Trophoblast cell (in vitro differentiated cells and primary cell): ENCODE data around the gene NOBOX. TPM values are rescaled to one million over a fixed set of nuclear protein-coding genes. Genes with fewer than 3 reads are reported as not detected.

Experiments used
- DNase-seq, 2 donors: peaks; one replicate each; pipeline ENCODE4 v3.0.0-alpha.2; 2016
- H2AFZ ChIP-seq: 2 replicates; pipeline ENCODE4 v1.6.1; 2013; ENCODE audit warnings: low read length, moderate library complexity, mild to moderate bottlenecking; ENCODE audit not compliant: insufficient read depth, poor library complexity
- H2AK5ac ChIP-seq: 2 replicates; pipeline ENCODE4 v1.6.1; 2013; ENCODE audit warnings: mild to moderate bottlenecking, low read length
- H2BK120ac ChIP-seq: 2 replicates; pipeline ENCODE4 v1.6.1; 2013; ENCODE audit warnings: low read length, mild to moderate bottlenecking, moderate library complexity; ENCODE audit not compliant: insufficient read depth, poor library complexity
- H2BK12ac ChIP-seq: 2 replicates; pipeline ENCODE4 v1.6.1; 2013; ENCODE audit warnings: mild to moderate bottlenecking, low read length, moderate library complexity
- H2BK5ac ChIP-seq: 2 replicates; pipeline ENCODE4 v1.6.1; 2013; ENCODE audit warnings: low read length, low read depth, moderate library complexity, mild to moderate bottlenecking; ENCODE audit not compliant: poor library complexity
- H3K14ac ChIP-seq: 2 replicates; pipeline ENCODE4 v1.6.1; 2013; ENCODE audit warnings: mild to moderate bottlenecking, low read length
- H3K18ac ChIP-seq: 2 replicates; pipeline ENCODE4 v1.6.1; 2013; ENCODE audit warnings: mild to moderate bottlenecking, low read length
- H3K23ac ChIP-seq: 2 replicates; pipeline ENCODE4 v1.6.1; 2013; ENCODE audit warnings: low read length
- H3K27ac ChIP-seq: 2 replicates; pipeline ENCODE4 v1.5.1; 2013; ENCODE audit warnings: low read depth, mild to moderate bottlenecking, inconsistent platforms, low read length, moderate library complexity
- H3K27me3 ChIP-seq: 2 replicates; pipeline ENCODE4 v1.6.1; 2013; ENCODE audit warnings: inconsistent platforms, mild to moderate bottlenecking, low read length, moderate library complexity; ENCODE audit not compliant: insufficient read depth
- H3K36me3 ChIP-seq, 2 experiments: 1 replicate in 1 of 2; 2 replicates in 1 of 2; pipeline ENCODE4 v1.6.1; 2013; ENCODE audit warnings: low read length in 2 of 2, mild to moderate bottlenecking in 2 of 2, moderate library complexity in 1 of 2; ENCODE audit not compliant: insufficient read depth in 2 of 2, control insufficient read depth in 1 of 2
- H3K4ac ChIP-seq: 2 replicates; pipeline ENCODE4 v1.6.1; 2013; ENCODE audit warnings: low read depth, mild to moderate bottlenecking, low read length, moderate library complexity
- H3K4me1 ChIP-seq, 2 experiments: 1 replicate in 1 of 2; 2 replicates in 1 of 2; pipeline ENCODE4 v1.6.1; 2013; ENCODE audit warnings: low read length in 2 of 2, mild to moderate bottlenecking in 2 of 2, moderate library complexity in 1 of 2; ENCODE audit not compliant: insufficient read depth in 2 of 2, control insufficient read depth in 1 of 2
- H3K4me2 ChIP-seq: 2 replicates; pipeline ENCODE4 v1.6.1; 2013; ENCODE audit warnings: inconsistent platforms, mild to moderate bottlenecking, low read length, moderate library complexity
- H3K4me3 ChIP-seq: 2 replicates; pipeline ENCODE4 v1.5.1; 2013; ENCODE audit warnings: mild to moderate bottlenecking, low read depth, low read length, inconsistent platforms
- H3K79me1 ChIP-seq: one replicate; pipeline ENCODE4 v1.6.1; 2013; ENCODE audit warnings: low read length
- H3K79me2 ChIP-seq: 2 replicates; pipeline ENCODE4 v1.6.1; 2013; ENCODE audit warnings: low read length, mild to moderate bottlenecking; ENCODE audit not compliant: control insufficient read depth, insufficient read depth, poor library complexity
- H3K9ac ChIP-seq: 2 replicates; pipeline ENCODE4 v1.6.1; 2013; ENCODE audit warnings: mild to moderate bottlenecking, low read length
- H3K9me3 ChIP-seq: 2 replicates; pipeline ENCODE4 v1.6.1; 2013; ENCODE audit warnings: low read depth, mild to moderate bottlenecking, control low read depth, inconsistent platforms, low read length; ENCODE audit not compliant: insufficient read depth
- H4K12ac ChIP-seq: 2 replicates; pipeline ENCODE4 v1.6.1; 2013; ENCODE audit warnings: low read depth, mild to moderate bottlenecking, low read length, moderate library complexity
- H4K8ac ChIP-seq: 2 replicates; pipeline ENCODE4 v1.6.1; 2013; ENCODE audit warnings: low read depth, mild to moderate bottlenecking, low read length, moderate library complexity
- H4K91ac ChIP-seq: one replicate; pipeline ENCODE4 v1.6.1; 2013; ENCODE audit warnings: low read depth, mild to moderate bottlenecking, low read length, moderate library complexity
- WGBS: extraction: QIAGEN DNeasy Blood & Tissue Kit; methylation state at CpG from one replicate; pipeline ENCODE4 v1.1.7; 2013; ENCODE audit warnings: missing lambda C conversion rate; ENCODE audit not compliant: insufficient read length, insufficient coverage; ENCODE audit errors: extremely low coverage; 5-methylcytosine and 5-hydroxymethylcytosine counted together
- polyA plus RNA-seq: library from polyadenylated mRNA; stranded (reverse); fragments of 200-250 nt; gene quantifications from 2 replicates; pipeline ENCODE4 v1.2.3, GENCODE V29; 2013

The NOBOX gene
- polyA plus RNA-seq: not detected in 2 replicates

DNA sequence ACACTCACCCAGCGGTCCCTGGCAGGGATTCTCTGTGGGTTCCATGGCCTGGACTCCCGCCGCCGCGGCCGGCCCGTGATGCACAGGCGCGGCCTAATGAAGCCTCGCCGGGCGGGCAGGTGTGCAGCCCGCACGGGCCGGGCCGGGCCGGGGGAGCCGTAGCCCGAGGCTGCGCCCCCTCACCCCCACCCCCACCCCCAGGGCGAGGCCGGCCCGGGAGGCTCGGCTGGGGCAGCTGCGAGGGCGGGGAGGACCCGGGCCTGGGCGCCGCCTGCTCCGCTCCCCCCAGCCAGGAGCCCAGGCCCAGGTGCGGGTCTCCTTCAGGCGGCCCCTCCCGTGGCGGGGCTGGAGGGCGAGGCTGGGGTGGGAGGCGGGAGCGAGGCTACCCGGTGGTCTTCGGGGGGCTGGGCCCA lies at the start of gene NOBOX:
TSS of gene NOBOX (minus strand) at position 45 of the 413 bp plus-strand sequence.
- no peak within 1 kb of the TSS for H3K4me2 ChIP-seq
- no peak within 1 kb of the TSS for H3K4ac ChIP-seq
- no peaks in the 10 kb centered on the region for H3K27me3 ChIP-seq
- H3K9ac ChIP-seq: no peak within 1 kb of the TSS
- H2AFZ ChIP-seq: no peak within 1 kb of the TSS
- no CpG with 5 or more reads among the region's 39 CpGs for WGBS
- no peak within 1 kb of the TSS for H2AK5ac ChIP-seq
- no peak within 1 kb of the TSS for H2BK12ac ChIP-seq
- no peak within 1 kb of the TSS for H3K14ac ChIP-seq
- H3K79me1 ChIP-seq: no peaks in the 10 kb centered on the region
- no peak within 1 kb of the TSS for H4K12ac ChIP-seq
- H3K36me3 ChIP-seq: no peaks in the 10 kb centered on the region
- H2BK5ac ChIP-seq: no peak within 1 kb of the TSS
- H3K18ac ChIP-seq: no peak within 1 kb of the TSS
- DNase-seq: no peak
- H3K79me2 ChIP-seq: no peaks in the 10 kb centered on the region
- H2BK120ac ChIP-seq: no peak within 1 kb of the TSS
- H3K4me1 ChIP-seq: no peaks in the 10 kb centered on the region
- no peak within 1 kb of the TSS for H3K23ac ChIP-seq
- H4K91ac ChIP-seq: no peak within 1 kb of the TSS
- H3K27ac ChIP-seq: no peak within 1 kb of the TSS
- peaks cover 4% of the 10 kb centered on the region for H3K9me3 ChIP-seq
- no peak within 1 kb of the TSS for H3K4me3 ChIP-seq
- no peak within 1 kb of the TSS for H4K8ac ChIP-seq

DNA sequence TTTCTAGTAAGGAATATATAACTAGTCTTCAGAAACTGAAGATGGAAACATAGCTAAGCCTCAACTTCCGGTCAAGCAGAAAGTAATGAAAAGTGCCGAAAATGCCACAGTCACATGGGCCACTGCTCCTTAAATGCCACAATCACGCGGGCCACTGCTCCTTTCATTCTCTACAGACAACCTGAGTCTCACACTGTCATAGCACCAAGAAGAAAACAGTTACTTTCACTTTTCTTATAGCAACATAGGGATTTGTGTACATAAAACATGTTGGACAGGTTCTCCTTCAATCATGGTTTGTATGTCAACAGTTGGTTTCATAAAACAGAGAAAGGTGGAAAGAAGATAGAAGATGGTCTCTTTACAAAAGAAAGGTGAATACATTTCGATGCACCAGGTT lies 48.6 kb upstream of the NOBOX start:
- H3K4me1 ChIP-seq: no peaks in the 10 kb centered on the region
- no peaks in the 10 kb centered on the region for H3K79me2 ChIP-seq
- no peak overlapping the region for H3K18ac ChIP-seq
- no peak overlapping the region for H4K8ac ChIP-seq
- H3K14ac ChIP-seq: no peak overlapping the region
- H3K9me3 ChIP-seq: no peaks in the 10 kb centered on the region
- H2BK5ac ChIP-seq: no peak overlapping the region
- H2BK12ac ChIP-seq: no peak overlapping the region
- H3K9ac ChIP-seq: no peak overlapping the region
- H2AK5ac ChIP-seq: no peak overlapping the region
- no peaks in the 10 kb centered on the region for H3K79me1 ChIP-seq
- no peak overlapping the region for H2AFZ ChIP-seq
- H4K91ac ChIP-seq: no peak overlapping the region
- H2BK120ac ChIP-seq: no peak overlapping the region
- no peak overlapping the region for H3K27ac ChIP-seq
- H3K4ac ChIP-seq: no peak overlapping the region
- no peak overlapping the region for H3K23ac ChIP-seq
- no peak overlapping the region for H4K12ac ChIP-seq
- H3K36me3 ChIP-seq: no peaks in the 10 kb centered on the region
- no peak for DNase-seq
- H3K4me3 ChIP-seq: no peak overlapping the region
- no peak overlapping the region for H3K4me2 ChIP-seq
- no peaks in the 10 kb centered on the region for H3K27me3 ChIP-seq
- no CpG with 5 or more reads among the region's 5 CpGs for WGBS

- no peak overlapping the region for H3K9ac ChIP-seq
- no peaks in the 10 kb centered on the region for H3K79me1 ChIP-seq
- no peak overlapping the region for H2AK5ac ChIP-seq
- H3K27me3 ChIP-seq: no peaks in the 10 kb centered on the region
- H3K27ac ChIP-seq: no peak overlapping the region
- no peak for DNase-seq
- H4K91ac ChIP-seq: no peak overlapping the region
- no peak overlapping the region for H4K8ac ChIP-seq
- H3K4me3 ChIP-seq: no peak overlapping the region
- no peak overlapping the region for H3K23ac ChIP-seq
- no peak overlapping the region for H3K4ac ChIP-seq
- H3K4me2 ChIP-seq: no peak overlapping the region
- H2AFZ ChIP-seq: no peak overlapping the region
- WGBS: no CpG with 5 or more reads among the region's 1 CpG
- no peak overlapping the region for H3K14ac ChIP-seq
- no peaks in the 10 kb centered on the region for H3K79me2 ChIP-seq
- no peak overlapping the region for H3K18ac ChIP-seq
- no peaks in the 10 kb centered on the region for H3K36me3 ChIP-seq
- H2BK5ac ChIP-seq: no peak overlapping the region
- H2BK120ac ChIP-seq: no peak overlapping the region
- H3K4me1 ChIP-seq: no peaks in the 10 kb centered on the region
- no peak overlapping the region for H2BK12ac ChIP-seq
- no peaks in the 10 kb centered on the region for H3K9me3 ChIP-seq
- no peak overlapping the region for H4K12ac ChIP-seq
Measured at GRCh38 chr7:144445590-144445989, 42.1 kb upstream of the NOBOX start.

DNA sequence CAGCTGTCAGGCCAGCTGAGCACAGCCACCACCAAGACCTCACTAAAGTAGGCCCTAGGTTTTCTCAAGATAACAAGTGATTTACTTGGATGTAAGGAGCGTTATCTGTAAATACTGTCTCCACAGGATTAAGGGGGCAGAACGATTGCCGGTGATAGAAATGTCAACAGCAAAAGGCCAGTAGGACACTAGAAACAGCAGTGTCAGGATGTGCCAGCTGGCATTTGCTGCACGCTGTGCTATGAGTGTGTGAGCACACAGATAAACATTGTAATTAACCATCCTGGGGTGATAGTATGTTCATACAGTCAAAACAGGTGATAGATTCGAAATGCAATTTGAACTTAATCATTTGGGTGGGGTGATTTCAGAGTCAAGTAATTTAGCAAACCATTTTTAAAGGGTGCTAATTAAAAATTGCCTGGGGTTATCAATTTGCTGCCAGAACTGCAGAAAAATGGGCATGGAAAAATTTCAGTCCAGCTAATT lies 36.3 kb upstream of the NOBOX start:
- H2AK5ac ChIP-seq: no peak overlapping the region
- H2BK5ac ChIP-seq: no peak overlapping the region
- no peak overlapping the region for H2BK120ac ChIP-seq
- no peak overlapping the region for H3K4me2 ChIP-seq
- H3K4ac ChIP-seq: no peak overlapping the region
- H3K14ac ChIP-seq: no peak overlapping the region
- H3K79me2 ChIP-seq: no peaks in the 10 kb centered on the region
- H3K9me3 ChIP-seq: no peaks in the 10 kb centered on the region
- H3K4me3 ChIP-seq: no peak overlapping the region
- no peaks in the 10 kb centered on the region for H3K4me1 ChIP-seq
- WGBS: no CpG with 5 or more reads among the region's 5 CpGs
- H4K12ac ChIP-seq: no peak overlapping the region
- no peak overlapping the region for H2BK12ac ChIP-seq
- no peak overlapping the region for H4K91ac ChIP-seq
- no peak overlapping the region for H2AFZ ChIP-seq
- no peaks in the 10 kb centered on the region for H3K27me3 ChIP-seq
- H4K8ac ChIP-seq: no peak overlapping the region
- no peaks in the 10 kb centered on the region for H3K79me1 ChIP-seq
- no peak for DNase-seq
- no peak overlapping the region for H3K9ac ChIP-seq
- no peak overlapping the region for H3K23ac ChIP-seq
- no peak overlapping the region for H3K18ac ChIP-seq
- no peaks in the 10 kb centered on the region for H3K36me3 ChIP-seq
- H3K27ac ChIP-seq: no peak overlapping the region
